Neural progenitor cell (in vitro differentiated cells): ENCODE results near the gene CLK3.

Source experiments
- EZH2 ChIP-seq: fragments of 200-600 bp; sonication (generic); IDR thresholded peaks from 2 replicates; pipeline ENCODE4 v1.6.1; 2017; ENCODE audit warnings: antibody characterized with exemption, mild to moderate bottlenecking, moderate library complexity
- TF ChIP-seq, protein P1 (sequence below): fragments of 200-600 bp; sonication (generic); IDR thresholded peaks from 2 replicates; pipeline ENCODE4 v1.5.1; 2017; ENCODE audit warnings: antibody characterized with exemption, mild to moderate bottlenecking

- TF ChIP-seq, protein P1, sequence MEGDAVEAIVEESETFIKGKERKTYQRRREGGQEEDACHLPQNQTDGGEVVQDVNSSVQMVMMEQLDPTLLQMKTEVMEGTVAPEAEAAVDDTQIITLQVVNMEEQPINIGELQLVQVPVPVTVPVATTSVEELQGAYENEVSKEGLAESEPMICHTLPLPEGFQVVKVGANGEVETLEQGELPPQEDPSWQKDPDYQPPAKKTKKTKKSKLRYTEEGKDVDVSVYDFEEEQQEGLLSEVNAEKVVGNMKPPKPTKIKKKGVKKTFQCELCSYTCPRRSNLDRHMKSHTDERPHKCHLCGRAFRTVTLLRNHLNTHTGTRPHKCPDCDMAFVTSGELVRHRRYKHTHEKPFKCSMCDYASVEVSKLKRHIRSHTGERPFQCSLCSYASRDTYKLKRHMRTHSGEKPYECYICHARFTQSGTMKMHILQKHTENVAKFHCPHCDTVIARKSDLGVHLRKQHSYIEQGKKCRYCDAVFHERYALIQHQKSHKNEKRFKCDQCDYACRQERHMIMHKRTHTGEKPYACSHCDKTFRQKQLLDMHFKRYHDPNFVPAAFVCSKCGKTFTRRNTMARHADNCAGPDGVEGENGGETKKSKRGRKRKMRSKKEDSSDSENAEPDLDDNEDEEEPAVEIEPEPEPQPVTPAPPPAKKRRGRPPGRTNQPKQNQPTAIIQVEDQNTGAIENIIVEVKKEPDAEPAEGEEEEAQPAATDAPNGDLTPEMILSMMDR = no peak
- TF ChIP-seq EZH2 = no peak
Observed at GRCh38 chr15:74663303-74664027, 47.8 kb downstream of the CLK3 start.
